ENCODE measurements around the gene ZBTB3. TPM values are rescaled to one million over a fixed set of nuclear protein-coding genes. Genes with fewer than 3 reads are reported as not detected.
A peak's percentile ranks its signal among the peaks of the same experiment; 100 is the strongest.

ZBTB3 gene
- total and polyA plus RNA-seq, 2 of the 13 experiments (the other 11 are each of a cell fraction or from before 2014, with no cell fraction given), result 3.4 to 5.2 TPM

DNA sequence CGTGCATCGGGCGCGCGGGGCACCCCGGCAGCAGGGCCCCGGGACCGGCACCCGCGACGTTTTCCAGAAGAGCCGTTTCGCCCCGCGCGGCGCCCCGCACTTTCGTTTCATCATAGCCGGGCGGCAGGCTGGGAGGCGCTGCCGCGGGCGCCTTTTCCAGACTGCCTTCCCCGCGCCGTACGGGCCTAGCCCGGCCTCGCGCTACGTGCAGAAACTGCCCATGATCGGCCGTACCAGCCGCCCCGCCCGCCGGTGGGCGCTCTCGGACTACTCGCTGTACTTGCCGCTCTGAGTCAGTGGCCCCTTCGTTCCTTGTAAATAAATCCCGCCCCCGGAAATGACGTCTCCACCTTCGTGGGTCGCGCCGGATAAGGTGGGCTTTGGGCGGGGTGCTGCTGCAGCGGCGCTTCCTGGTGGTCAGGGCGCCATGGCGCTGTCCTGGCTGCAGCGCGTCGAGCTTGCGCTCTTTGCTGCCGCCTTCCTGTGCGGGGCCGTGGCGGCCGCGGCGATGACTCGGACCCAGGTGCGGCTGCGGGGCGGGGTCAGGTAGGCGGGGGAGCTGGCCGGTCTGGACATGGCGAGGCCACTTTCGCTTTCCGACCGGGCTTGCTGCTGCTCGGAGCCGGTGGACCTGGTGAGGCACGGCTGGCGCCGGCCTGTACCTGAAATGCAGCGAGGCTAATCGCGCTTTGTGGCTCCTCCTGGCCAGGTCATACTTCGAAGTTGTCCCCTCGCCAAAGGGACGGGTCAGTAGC, 33.2 kb upstream of the ZBTB3 start, which contains the start of gene TMEM179B (continued):
- TF ChIP-seq ATF7 (IDR thresholded peaks at IDR 0.05), result no peak
- peak; percentile 52; the same call in 1 of the 2 replicates for TF ChIP-seq ATF7 (CRISPR knock-in tag; IDR thresholded peaks at IDR 0.05)
- TF ChIP-seq NR2F6 (IDR thresholded peaks at IDR 0.05), result no peak
- peak; percentile 65 for TF ChIP-seq NR2F6 (CRISPR knock-in tag; IDR thresholded peaks at IDR 0.05)
- TF ChIP-seq, protein P1, sequence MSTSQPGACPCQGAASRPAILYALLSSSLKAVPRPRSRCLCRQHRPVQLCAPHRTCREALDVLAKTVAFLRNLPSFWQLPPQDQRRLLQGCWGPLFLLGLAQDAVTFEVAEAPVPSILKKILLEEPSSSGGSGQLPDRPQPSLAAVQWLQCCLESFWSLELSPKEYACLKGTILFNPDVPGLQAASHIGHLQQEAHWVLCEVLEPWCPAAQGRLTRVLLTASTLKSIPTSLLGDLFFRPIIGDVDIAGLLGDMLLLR (CRISPR knock-in tag; IDR thresholded peaks at IDR 0.05), result peak; percentile 58; the same call in 1 of the 2 replicates
- no peak for TF ChIP-seq MAFK (conservative IDR thresholded peaks at IDR 0.05 in 1 of 2, IDR thresholded peaks at IDR 0.05 in 1 of 2; ENCODE audit: low read length in 2 of 2)
- TF ChIP-seq SAP130 (CRISPR knock-in tag; IDR thresholded peaks at IDR 0.05; ENCODE audit: low read depth), result peak; percentile 96
- no peak for TF ChIP-seq SP140L (CRISPR knock-in tag; IDR thresholded peaks at IDR 0.05; ENCODE audit: borderline replicate concordance)
- TF ChIP-seq, protein P2, sequence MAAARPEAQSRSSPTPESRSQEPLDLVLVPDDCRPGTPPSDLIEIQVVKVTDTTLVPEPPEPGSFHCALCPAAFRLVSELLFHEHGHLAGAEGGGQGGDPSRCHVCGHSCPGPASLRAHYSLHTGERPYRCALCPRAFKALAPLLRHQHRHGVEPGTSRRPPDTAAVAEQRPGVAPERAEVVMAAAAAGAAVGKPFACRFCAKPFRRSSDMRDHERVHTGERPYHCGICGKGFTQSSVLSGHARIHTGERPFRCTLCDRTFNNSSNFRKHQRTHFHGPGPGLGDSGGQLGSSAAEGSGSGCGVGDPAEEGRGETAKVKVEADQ (CRISPR knock-in tag; IDR thresholded peaks at IDR 0.05; ENCODE audit: borderline replicate concordance), result no peak
- TF ChIP-seq KLF9 (CRISPR knock-in tag; IDR thresholded peaks at IDR 0.05; ENCODE audit: low read depth), result no peak
- TF ChIP-seq ZBTB3 (CRISPR knock-in tag; IDR thresholded peaks at IDR 0.05; ENCODE audit: borderline replicate concordance, low read depth), result peak; percentile 78; the same call in 1 of the 2 replicates
- no peak for TF ChIP-seq ZNF713 (CRISPR knock-in tag; IDR thresholded peaks at IDR 0.05)
- no peak for TF ChIP-seq PAWR (CRISPR knock-in tag; IDR thresholded peaks at IDR 0.05; ENCODE audit: borderline replicate concordance)
- TF ChIP-seq ZBTB21 (CRISPR knock-in tag; IDR thresholded peaks at IDR 0.05), result 0 out of 2 replicates have a peak, but pooled peaks have one; percentile 17
- peak; percentile 83; the same call in 1 of the 2 replicates for TF ChIP-seq ZNF557 (CRISPR knock-in tag; IDR thresholded peaks at IDR 0.05)
- TF ChIP-seq, protein P3, sequence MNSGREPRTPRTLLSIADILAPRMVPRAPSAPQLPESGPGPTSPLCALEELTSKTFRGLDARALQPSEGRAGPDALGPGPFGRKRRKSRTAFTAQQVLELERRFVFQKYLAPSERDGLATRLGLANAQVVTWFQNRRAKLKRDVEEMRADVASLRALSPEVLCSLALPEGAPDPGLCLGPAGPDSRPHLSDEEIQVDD (CRISPR knock-in tag; IDR thresholded peaks at IDR 0.05; ENCODE audit: borderline replicate concordance), result no peak
- peak; percentile 89 for TF ChIP-seq YEATS4 (CRISPR knock-in tag; IDR thresholded peaks at IDR 0.05; ENCODE audit: borderline replicate concordance)
- peak; percentile 97 for TF ChIP-seq ELF3 (CRISPR knock-in tag; IDR thresholded peaks at IDR 0.05)
- TF ChIP-seq ZNF205 (CRISPR knock-in tag; IDR thresholded peaks at IDR 0.05), result no peak; the same call in 1 of the 2 replicates
- TF ChIP-seq TBX3 (IDR thresholded peaks at IDR 0.05; ENCODE audit: borderline replicate concordance), result 0 out of 2 replicates have a peak, but pooled peaks have one; percentile 27
- TF ChIP-seq MED8 (CRISPR knock-in tag; IDR thresholded peaks at IDR 0.05; ENCODE audit: insufficient replicate concordance), result peak; percentile 19
- TF ChIP-seq, protein P4, sequence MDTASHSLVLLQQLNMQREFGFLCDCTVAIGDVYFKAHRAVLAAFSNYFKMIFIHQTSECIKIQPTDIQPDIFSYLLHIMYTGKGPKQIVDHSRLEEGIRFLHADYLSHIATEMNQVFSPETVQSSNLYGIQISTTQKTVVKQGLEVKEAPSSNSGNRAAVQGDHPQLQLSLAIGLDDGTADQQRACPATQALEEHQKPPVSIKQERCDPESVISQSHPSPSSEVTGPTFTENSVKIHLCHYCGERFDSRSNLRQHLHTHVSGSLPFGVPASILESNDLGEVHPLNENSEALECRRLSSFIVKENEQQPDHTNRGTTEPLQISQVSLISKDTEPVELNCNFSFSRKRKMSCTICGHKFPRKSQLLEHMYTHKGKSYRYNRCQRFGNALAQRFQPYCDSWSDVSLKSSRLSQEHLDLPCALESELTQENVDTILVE (CRISPR knock-in tag; IDR thresholded peaks at IDR 0.05), result peak; percentile 48; the same call in 1 of the 2 replicates
- TF ChIP-seq SIX4 (CRISPR knock-in tag; IDR thresholded peaks at IDR 0.05), result 0 out of 2 replicates have a peak, but pooled peaks have one; percentile 7
- TF ChIP-seq HDAC6 (IDR thresholded peaks at IDR 0.05; ENCODE audit: low read depth, low read length), result no peak
- TF ChIP-seq HHEX (CRISPR knock-in tag; IDR thresholded peaks at IDR 0.05), result no peak
- no peak for TF ChIP-seq NR3C1 (CRISPR knock-in tag; IDR thresholded peaks at IDR 0.05)
- TF ChIP-seq ZNF607 (CRISPR knock-in tag; IDR thresholded peaks at IDR 0.05; ENCODE audit: borderline replicate concordance), result no peak; the same call in none of the 2 replicates
- TF ChIP-seq, protein P5, sequence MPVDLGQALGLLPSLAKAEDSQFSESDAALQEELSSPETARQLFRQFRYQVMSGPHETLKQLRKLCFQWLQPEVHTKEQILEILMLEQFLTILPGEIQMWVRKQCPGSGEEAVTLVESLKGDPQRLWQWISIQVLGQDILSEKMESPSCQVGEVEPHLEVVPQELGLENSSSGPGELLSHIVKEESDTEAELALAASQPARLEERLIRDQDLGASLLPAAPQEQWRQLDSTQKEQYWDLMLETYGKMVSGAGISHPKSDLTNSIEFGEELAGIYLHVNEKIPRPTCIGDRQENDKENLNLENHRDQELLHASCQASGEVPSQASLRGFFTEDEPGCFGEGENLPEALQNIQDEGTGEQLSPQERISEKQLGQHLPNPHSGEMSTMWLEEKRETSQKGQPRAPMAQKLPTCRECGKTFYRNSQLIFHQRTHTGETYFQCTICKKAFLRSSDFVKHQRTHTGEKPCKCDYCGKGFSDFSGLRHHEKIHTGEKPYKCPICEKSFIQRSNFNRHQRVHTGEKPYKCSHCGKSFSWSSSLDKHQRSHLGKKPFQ (CRISPR knock-in tag; IDR thresholded peaks at IDR 0.05; ENCODE audit: insufficient replicate concordance), result no peak
